B cell (primary cell): ENCODE measurements around the gene OLFML2B. TPM values are rescaled to one million over a fixed set of nuclear protein-coding genes. Genes with fewer than 3 reads are reported as not detected.

Source experiments
- ATAC-seq: fragments of 200-7000 bp; cut with Tn5 transposase; one replicate; pipeline ENCODE4 v1.10.0; 2021; ENCODE audit warnings: low read depth, mild to moderate bottlenecking, moderate number of reproducible peaks, moderate library complexity
- CTCF ChIA-PET: fragments of 350-600 bp; sonication (Branson Sonifier 250); formaldehyde crosslinking; loops from one replicate; lab custom pipeline; 2021; ENCODE audit warnings: antibody characterized with exemption, inconsistent platforms; lab: Charles Lee
- POLR2A ChIA-PET: fragments of 350-600 bp; sonication (Branson Sonifier 250); formaldehyde crosslinking; loops from one replicate; lab custom pipeline; 2021; ENCODE audit warnings: antibody characterized with exemption; lab: Charles Lee
- DNase-seq: peaks from one replicate; pipeline ENCODE4 v3.0.0; 2013
- H2AFZ ChIP-seq: 2 replicates; pipeline ENCODE4 v1.6.1; 2012; ENCODE audit warnings: mild to moderate bottlenecking, low read depth, low read length; ENCODE audit not compliant: insufficient read depth, poor library complexity, severe bottlenecking
- H3K27ac ChIP-seq, 2 donors: 1 replicate in 1 of 2; 2 replicates in 1 of 2; pipeline ENCODE4 v1.5.1; 2012 to 2013; ENCODE audit warnings: low read length in 2 of 2, mild to moderate bottlenecking in 2 of 2, moderate library complexity in 1 of 2
- H3K27me3 ChIP-seq, 4 experiments: fragments of 200-600 bp in 1 of 4; sonication (generic) in 1 of 4; replicated peaks in 1 of 4; 1 replicate in 2 of 4; 2 replicates in 2 of 4; pipeline versions ENCODE4 v1.6.1 to v1.7.0; 2013 to 2016; ENCODE audit warnings: low read length in 3 of 4, mild to moderate bottlenecking in 2 of 4, mixed read lengths in 1 of 4, moderate library complexity in 1 of 4; ENCODE audit not compliant: insufficient read depth in 4 of 4, control insufficient read depth in 3 of 4; ENCODE audit errors: control extremely low read depth in 1 of 4
- H3K36me3 ChIP-seq, 2 experiments: replicated peaks in 1 of 2; 1 replicate in 1 of 2; 2 replicates in 1 of 2; pipeline versions ENCODE4 v1.6.1 to v1.7.1; 2013; ENCODE audit warnings: low read length in 1 of 2; ENCODE audit not compliant: insufficient read depth in 2 of 2, control insufficient read depth in 1 of 2; ENCODE audit errors: control extremely low read depth in 1 of 2, extremely low read depth in 1 of 2
- H3K4me1 ChIP-seq, 2 donors: fragments of 200-600 bp in 1 of 2; sonication (generic) in 1 of 2; 1 replicate in 1 of 2; 2 replicates in 1 of 2; pipeline versions ENCODE4 v1.5.1 to v1.6.1; 2013 to 2017; ENCODE audit warnings: low read length in 2 of 2; ENCODE audit not compliant: control insufficient read depth in 2 of 2, insufficient read depth in 2 of 2
- H3K4me2 ChIP-seq: replicated peaks from 2 replicates; pipeline ENCODE3; 2012; ENCODE audit warnings: mild to moderate bottlenecking, low read depth, low read length; ENCODE audit not compliant: poor library complexity, severe bottlenecking
- H3K4me3 ChIP-seq, 5 experiments: fragments of 200-600 bp in 1 of 5; sonication (generic) in 1 of 5; 1 replicate in 3 of 5; 2 replicates in 2 of 5; pipeline versions ENCODE4 v1.5.1 to v1.7.0; 2011 to 2016; ENCODE audit warnings: low read length in 4 of 5, mild to moderate bottlenecking in 4 of 5, low read depth in 2 of 5, control low read depth in 1 of 5, moderate library complexity in 1 of 5; ENCODE audit not compliant: insufficient read depth in 1 of 5; ENCODE audit errors: control extremely low read depth in 1 of 5, extremely low read depth in 1 of 5
- H3K79me2 ChIP-seq: fragments of 200-600 bp; sonication (generic); one replicate; pipeline ENCODE4 v1.6.0; 2016; ENCODE audit warnings: low read length; ENCODE audit not compliant: control insufficient read depth, insufficient read depth
- H3K9ac ChIP-seq: fragments of 200-600 bp; sonication (generic); 2 replicates; pipeline ENCODE4 v1.6.1; 2017; ENCODE audit warnings: mild to moderate bottlenecking, low read length, moderate library complexity
- H3K9me3 ChIP-seq, 3 donors: one replicate each; pipeline versions ENCODE4 v1.6.1 to v1.7.1; 2013; ENCODE audit warnings: low read length in 2 of 3; ENCODE audit not compliant: control insufficient read depth in 2 of 3, insufficient read depth in 1 of 3; ENCODE audit errors: control extremely low read depth in 1 of 3
- H4K20me1 ChIP-seq: 2 replicates; pipeline ENCODE4 v1.6.0; 2012; ENCODE audit warnings: mild to moderate bottlenecking, low read length; ENCODE audit not compliant: insufficient read depth, control insufficient read depth, poor library complexity, severe bottlenecking
- H3K27ac Mint-ChIP-seq: one replicate; pipeline ENCODE4 v1.8.0; 2021; ENCODE audit warnings: mixed read lengths
- H3K27me3 Mint-ChIP-seq: one replicate; pipeline ENCODE4 v1.8.0; 2021; ENCODE audit warnings: mixed read lengths
- H3K4me1 Mint-ChIP-seq: one replicate; pipeline ENCODE4 v1.8.0; 2021; ENCODE audit warnings: mixed read lengths
- H3K4me3 Mint-ChIP-seq: one replicate; pipeline ENCODE4 v1.8.0; 2021; ENCODE audit warnings: mixed read lengths
- H3K9me3 Mint-ChIP-seq: one replicate; pipeline ENCODE4 v1.8.0; 2022; ENCODE audit warnings: mixed read lengths; ENCODE audit not compliant: insufficient read depth
- EZH2 ChIP-seq: IDR thresholded peaks from 2 replicates; pipeline ENCODE4 v1.6.1; 2012; ENCODE audit warnings: borderline replicate concordance, low read depth, mild to moderate bottlenecking, moderate library complexity, low read length; ENCODE audit not compliant: insufficient read depth, poor library complexity, severe bottlenecking
- WGBS: methylation state at CpG from one replicate; pipeline ENCODE4 v1.1.5; 2013; ENCODE audit warnings: missing lambda C conversion rate; ENCODE audit not compliant: insufficient coverage; 5-methylcytosine and 5-hydroxymethylcytosine counted together
- intact Hi-C: fragments of 100-400 bp; cut with micrococcal nuclease; formaldehyde crosslinking; loops from one replicate; pipeline ENCODE4 v1.10.0; 2022
- polyA plus RNA-seq: library from polyadenylated mRNA; depleted of rRNA; stranded (reverse); fragments of >200 nt; gene quantifications from 2 replicates; pipeline ENCODE4 v1.2.3, GENCODE V29; 2012
- total RNA-seq, 2 donors: library from RNA; stranded (reverse); fragments of 120-200 nt in 1 of 2; gene quantifications; 1 replicate in 1 of 2; 2 replicates in 1 of 2; pipeline versions ENCODE4 v1.2.3 to v1.2.4, GENCODE V29; 2013 to 2022
- TF ChIP-seq, protein P1 (sequence below): fragments of 200-600 bp; IDR thresholded peaks from one replicate; pipeline ENCODE4 v1.8.0; 2022; ENCODE audit warnings: antibody characterized with exemption, mild to moderate bottlenecking

The OLFML2B gene
- total and polyA plus RNA-seq, 2 donors (not counting 1 experiment from before 2014, with no cell fraction given): not detected

DNA sequence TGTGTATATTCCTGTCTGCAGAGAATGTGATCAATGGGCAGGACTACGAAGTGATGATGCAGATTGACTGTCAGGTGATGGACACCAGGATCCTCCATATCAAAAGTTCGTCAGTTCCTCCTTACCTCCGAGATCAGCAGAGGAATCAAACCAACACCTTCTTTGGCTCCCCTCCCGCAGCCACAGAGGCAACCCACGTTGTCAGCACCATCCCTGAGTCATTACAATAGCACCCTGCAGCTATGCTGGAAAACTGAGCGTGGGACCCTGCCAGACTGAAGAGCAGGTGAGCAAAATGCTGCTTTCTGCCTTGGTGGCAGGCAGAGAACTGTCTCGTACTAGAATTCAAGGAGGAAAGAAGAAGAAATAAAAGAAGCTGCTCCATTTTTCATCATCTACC is 65.2 kb downstream of the OLFML2B start:
- CTCF ChIA-PET: no interaction called here

DNA sequence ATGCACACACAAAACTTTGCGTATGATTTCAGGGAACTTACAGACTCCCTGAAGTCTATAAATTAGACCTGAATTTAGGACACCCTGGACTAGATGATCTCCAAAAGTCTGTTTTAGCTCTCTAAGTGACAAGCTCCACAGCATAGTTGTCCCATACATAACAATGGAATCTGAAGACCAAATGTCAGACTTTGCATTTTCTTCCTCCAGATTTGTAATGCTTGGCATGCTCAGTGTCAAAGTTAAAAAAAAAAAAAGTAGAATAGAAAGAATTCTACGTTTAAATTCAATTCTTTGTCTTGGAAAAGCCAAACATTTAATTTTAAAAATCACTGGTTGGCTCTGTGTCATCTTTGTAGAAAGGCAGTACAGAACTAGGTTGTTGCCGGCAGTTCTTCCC is 66.7 kb downstream of the OLFML2B start:
- Mint-ChIP-seq H3K27me3 (no peaks in the 10 kb centered on the region), H3K27ac (no peak overlapping the region), H3K9me3 (no peaks in the 10 kb centered on the region), H3K4me3 (no peak overlapping the region), H3K4me1 (peaks cover 14% of the 10 kb centered on the region)
- no peaks in the 10 kb centered on the region for H3K79me2 ChIP-seq
- no peak overlapping the region for H2AFZ ChIP-seq
- no peaks in the 10 kb centered on the region for H3K4me1 ChIP-seq
- no peak for DNase-seq
- no peak for TF ChIP-seq EZH2
- TF ChIP-seq, protein P1, sequence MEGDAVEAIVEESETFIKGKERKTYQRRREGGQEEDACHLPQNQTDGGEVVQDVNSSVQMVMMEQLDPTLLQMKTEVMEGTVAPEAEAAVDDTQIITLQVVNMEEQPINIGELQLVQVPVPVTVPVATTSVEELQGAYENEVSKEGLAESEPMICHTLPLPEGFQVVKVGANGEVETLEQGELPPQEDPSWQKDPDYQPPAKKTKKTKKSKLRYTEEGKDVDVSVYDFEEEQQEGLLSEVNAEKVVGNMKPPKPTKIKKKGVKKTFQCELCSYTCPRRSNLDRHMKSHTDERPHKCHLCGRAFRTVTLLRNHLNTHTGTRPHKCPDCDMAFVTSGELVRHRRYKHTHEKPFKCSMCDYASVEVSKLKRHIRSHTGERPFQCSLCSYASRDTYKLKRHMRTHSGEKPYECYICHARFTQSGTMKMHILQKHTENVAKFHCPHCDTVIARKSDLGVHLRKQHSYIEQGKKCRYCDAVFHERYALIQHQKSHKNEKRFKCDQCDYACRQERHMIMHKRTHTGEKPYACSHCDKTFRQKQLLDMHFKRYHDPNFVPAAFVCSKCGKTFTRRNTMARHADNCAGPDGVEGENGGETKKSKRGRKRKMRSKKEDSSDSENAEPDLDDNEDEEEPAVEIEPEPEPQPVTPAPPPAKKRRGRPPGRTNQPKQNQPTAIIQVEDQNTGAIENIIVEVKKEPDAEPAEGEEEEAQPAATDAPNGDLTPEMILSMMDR: no peak
- no peaks in the 10 kb centered on the region for H3K9me3 ChIP-seq
- peaks cover 0 to 43% of the 10 kb centered on the region in 2 experiments for H3K36me3 ChIP-seq
- no peak overlapping the region for H3K4me3 ChIP-seq
- no peaks in the 10 kb centered on the region for H4K20me1 ChIP-seq
- H3K27me3 ChIP-seq: no peaks in the 10 kb centered on the region
- H3K4me2 ChIP-seq: no peak overlapping the region
- no peak overlapping the region for H3K9ac ChIP-seq
- ChIA-PET CTCF (no interaction called here), POLR2A (no interaction called here)
- intact Hi-C loops: no loop called here
- no peak overlapping the region for H3K27ac ChIP-seq
- WGBS: 100% methylated on average over 1 of the region's 3 CpGs
- ATAC-seq: no peak

More for the DNA sequence above, 65.2 kb downstream of the OLFML2B start:
- POLR2A ChIA-PET: no interaction called here
- intact Hi-C loops: no loop called here
- ATAC-seq: no peak
- H3K9ac ChIP-seq: no peak overlapping the region
- H3K4me1 ChIP-seq: no peaks in the 10 kb centered on the region
- no peak for TF ChIP-seq EZH2
- TF ChIP-seq, protein P1: no peak
- no peaks in the 10 kb centered on the region for H4K20me1 ChIP-seq
- Mint-ChIP-seq H3K4me3 (no peak overlapping the region), H3K4me1 (peaks cover 14% of the 10 kb centered on the region), H3K27ac (no peak overlapping the region), H3K27me3 (no peaks in the 10 kb centered on the region), H3K9me3 (no peaks in the 10 kb centered on the region)
- peaks cover 0 to 54% of the 10 kb centered on the region in 2 experiments for H3K36me3 ChIP-seq
- no peak overlapping the region for H3K4me3 ChIP-seq
- H3K27ac ChIP-seq: no peak overlapping the region
- H3K27me3 ChIP-seq: no peaks in the 10 kb centered on the region
- no peaks in the 10 kb centered on the region for H3K79me2 ChIP-seq
- no peak overlapping the region for H3K4me2 ChIP-seq
- WGBS: 91% methylated on average over 5 of the region's 7 CpGs
- no peaks in the 10 kb centered on the region for H3K9me3 ChIP-seq
- H2AFZ ChIP-seq: no peak overlapping the region
- DNase-seq: no peak
